Measurements from ENCODE around the gene SBNO2.
"Not testable (repeated sequence)": the region's sequence is repeated elsewhere in the genome, so short reads cannot be mapped to it uniquely, and the experiment has no call there.

Gene SBNO2

DNA sequence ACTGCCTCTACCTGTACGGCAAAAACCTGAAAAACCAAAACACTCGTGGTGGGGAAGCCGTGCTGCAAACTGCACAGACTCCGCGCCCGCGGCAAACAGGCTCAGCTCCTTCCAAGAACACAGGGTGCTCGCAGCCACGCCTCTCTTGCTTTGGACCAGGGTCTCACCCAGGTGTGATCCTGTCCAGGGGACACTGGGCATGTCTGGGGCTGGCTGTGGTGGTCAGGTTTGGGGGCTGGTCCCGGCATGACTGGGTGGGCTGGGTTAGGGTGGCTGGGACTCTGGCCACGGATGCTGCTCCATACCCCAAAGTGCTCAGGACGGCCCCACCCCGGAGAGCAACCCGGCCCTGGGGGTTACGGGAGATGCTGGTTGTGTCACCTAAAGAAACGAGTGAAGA, 56.4 kb downstream of the SBNO2 start:
- Mint-ChIP-seq H3K27ac (no peak overlapping the region), H3K4me1 (ENCODE audit: low read depth) (no peaks in the 10 kb centered on the region), H3K27me3 (no peaks in the 10 kb centered on the region), H3K4me3 (no peak overlapping the region), H3K9me3 (no peaks in the 10 kb centered on the region), H3K36me3 (ENCODE audit: low read depth) (peaks cover 16% of the 10 kb centered on the region)

DNA sequence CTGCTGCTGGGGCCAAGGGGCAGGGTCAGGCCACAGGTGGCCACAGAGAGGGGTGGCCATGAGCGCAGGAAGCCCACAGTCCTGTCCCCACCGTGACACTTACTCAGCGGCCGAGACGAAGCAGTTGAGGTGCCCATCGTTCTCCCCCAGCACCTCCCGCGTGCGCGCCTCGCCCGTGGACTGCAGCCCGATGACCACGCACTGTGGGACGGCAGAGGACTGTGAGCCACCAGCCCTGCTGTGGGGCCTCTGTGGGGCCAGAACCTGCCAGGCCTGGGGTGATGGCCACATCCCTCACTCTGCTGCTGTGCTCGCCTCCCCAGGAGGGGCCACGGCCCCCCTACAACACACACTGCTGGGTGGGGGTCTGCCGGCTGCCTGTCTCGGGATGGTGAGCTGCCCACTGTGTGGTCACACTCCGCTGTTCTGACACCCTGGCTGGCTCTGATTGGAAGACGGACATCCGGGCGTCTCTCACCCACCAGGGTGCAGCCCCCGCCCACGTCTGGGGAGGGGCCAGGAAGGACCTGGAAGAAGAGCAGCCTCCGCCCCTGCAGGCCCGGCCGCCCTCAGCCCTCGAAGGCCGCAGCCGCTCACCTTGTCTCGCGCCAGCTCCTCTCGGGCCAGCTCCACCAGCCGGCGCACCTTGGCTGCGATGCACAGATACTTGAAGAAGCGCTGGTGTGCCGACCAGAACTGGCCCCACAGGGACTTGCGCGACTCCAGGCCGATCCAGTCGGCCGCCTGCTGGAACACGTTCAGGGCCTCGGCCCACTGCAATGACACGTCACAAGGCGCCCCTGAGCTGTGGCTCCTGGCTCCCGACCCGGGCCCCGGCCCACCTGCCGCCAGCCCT, 57.1 kb downstream of the SBNO2 start:
- Mint-ChIP-seq H3K27ac (no peak overlapping the region), H3K27me3 (no peaks in the 10 kb centered on the region), H3K4me3 (no peak overlapping the region), H3K4me1 (ENCODE audit: low read depth) (no peaks in the 10 kb centered on the region), H3K9me3 (no peaks in the 10 kb centered on the region), H3K36me3 (ENCODE audit: low read depth) (peaks cover 16% of the 10 kb centered on the region)

DNA sequence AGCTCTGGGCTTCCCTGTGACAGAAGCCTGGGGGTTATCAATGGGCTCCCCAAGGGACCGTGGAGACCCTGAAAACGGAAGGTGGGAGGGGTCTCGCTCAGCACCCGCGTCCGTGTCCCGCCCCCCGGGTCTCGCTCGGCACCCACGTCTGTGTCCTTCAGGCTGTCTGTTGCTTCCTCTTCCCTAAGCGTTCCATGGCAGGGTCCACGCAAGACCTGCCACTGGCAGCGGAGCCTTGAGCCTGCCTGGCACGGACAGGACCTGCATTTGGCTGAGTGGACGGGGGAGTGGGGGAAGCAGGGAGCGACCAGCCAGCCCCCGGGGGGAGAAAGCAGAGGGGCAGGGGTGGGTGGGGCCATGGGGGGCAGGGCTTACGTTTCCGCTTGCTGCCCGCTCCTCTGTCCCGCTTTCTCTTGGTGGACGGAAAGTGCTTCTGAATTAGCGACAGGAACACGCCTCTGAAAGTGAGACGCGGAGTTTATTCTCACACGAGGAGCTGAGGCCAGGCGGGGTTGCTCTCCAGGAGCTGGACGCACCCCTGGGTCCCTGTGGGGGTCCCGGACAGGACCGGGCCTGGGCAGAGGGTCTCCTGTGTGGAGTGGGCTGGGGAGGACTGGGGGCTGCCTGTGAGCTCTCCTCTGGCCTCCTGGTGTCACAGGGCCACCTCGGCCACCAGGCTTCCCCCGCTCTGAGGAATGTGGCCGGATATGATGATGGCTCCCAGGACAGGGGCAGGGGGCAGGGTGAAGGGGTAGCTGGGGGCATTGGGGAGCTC, 58.2 kb downstream of the SBNO2 start:
- no peaks in the 10 kb centered on the region for H3K9me3 Mint-ChIP-seq

DNA sequence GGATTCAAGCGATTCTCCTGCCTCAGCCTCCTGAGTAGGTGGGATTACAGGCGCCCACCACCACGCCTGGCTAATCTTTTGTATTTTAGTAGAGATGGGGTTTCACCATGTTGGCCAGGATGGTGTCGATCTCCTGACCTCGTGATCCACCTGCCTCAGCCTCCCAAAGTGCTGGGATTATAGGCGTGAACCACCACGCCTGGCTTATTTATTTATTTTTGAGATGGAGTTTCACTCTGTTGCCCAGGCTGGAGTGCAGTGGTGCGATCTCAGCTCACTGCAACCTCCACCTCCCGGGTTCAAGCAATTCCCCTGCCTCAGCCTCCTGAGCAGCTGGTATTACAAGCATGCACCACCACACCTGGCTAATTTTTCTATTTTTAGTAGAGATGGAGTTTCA, 59.3 kb downstream of the SBNO2 start:
- H3K27me3 Mint-ChIP-seq; H3K4me1 Mint-ChIP-seq (ENCODE audit: low read depth); H3K36me3 Mint-ChIP-seq (ENCODE audit: low read depth); H3K27ac Mint-ChIP-seq; H3K4me3 Mint-ChIP-seq; H3K9me3 Mint-ChIP-seq: not testable (repeated sequence)

More for the DNA sequence above, 58.2 kb downstream of the SBNO2 start:
- no peaks in the 10 kb centered on the region for H3K27me3 Mint-ChIP-seq
- H3K36me3 Mint-ChIP-seq (ENCODE audit: low read depth) = peaks cover 6% of the 10 kb centered on the region
- no peak overlapping the region for H3K4me3 Mint-ChIP-seq
- H3K4me1 Mint-ChIP-seq (ENCODE audit: low read depth) = no peaks in the 10 kb centered on the region
- no peak overlapping the region for H3K27ac Mint-ChIP-seq

DNA sequence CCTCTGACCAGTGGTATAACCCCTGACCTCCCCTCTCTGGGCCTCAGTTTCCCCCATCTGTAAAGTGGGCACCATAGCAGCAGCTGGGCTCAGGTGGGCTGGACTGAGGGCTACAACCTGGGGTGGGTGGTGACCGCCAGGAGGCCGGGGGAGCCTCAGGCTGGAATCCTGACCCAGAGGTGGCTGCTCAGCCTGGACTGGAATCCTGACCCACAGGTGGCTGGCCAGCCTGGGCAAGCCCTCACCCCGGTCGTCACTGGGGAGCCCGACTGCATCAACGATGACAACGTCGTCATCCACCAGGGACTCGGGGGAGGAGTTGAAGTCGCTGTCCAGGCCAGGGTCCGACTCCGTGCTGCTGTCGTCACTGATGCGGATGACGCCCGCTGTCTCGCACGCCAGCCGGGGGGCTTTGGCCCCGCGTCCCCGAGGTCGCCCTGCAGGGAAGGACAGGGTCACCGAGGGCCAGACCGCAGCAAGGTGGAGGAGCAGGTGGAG, 60.0 kb downstream of the SBNO2 start:
- Mint-ChIP-seq H3K36me3 (ENCODE audit: low read depth) (peaks cover 6% of the 10 kb centered on the region), H3K27me3 (no peaks in the 10 kb centered on the region), H3K27ac (no peak overlapping the region), H3K4me1 (ENCODE audit: low read depth) (no peaks in the 10 kb centered on the region), H3K4me3 (no peak overlapping the region), H3K9me3 (no peaks in the 10 kb centered on the region)

DNA sequence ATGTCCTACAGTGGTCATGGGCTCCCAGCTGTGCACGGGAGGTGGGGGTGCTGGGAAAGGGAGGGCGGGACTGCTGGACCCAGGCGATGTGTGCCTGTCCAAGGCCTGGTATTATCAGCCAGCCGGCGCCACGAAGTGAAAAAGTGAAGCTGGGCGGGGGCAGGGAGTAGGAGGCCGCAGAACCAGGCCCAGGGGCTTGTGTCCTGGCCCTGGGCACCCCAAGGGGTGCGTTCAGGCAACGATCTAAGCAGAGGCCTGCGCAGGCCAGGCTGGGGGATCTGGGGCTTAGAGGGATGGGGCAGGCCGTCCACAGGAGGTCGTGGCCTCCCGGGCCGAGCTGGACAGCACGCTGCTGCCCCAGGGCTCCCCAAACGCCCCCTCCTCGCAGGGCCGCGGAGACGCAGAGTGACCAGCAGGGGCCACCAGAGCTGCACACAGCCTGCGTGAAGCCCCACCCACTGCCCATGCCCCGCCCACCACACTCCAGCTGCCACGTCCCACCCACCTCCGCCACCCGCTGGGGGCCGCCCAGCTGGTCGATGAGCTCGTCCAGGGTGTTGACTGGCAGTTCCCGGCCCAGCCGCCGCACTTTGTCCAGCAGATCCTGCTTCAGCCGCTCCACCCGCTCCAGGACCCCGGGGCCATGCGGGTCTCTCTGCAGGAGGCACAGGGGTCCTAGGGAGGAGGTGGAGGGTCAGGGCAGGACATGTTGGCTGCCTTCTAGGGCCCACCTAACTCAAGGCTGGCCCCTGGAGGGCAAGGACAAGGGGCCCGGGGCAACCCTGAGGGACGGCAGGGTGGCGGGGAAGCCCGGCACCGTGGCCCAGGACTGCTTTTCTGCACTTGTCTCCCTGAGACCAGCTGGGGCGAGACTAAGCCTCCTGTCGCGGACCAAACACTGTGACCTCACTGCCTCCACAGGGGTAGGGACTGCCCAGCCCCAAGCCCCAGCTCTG, 60.8 kb downstream of the SBNO2 start:
- peaks cover 4% of the 10 kb centered on the region for H3K36me3 Mint-ChIP-seq (ENCODE audit: low read depth)
- H3K9me3 Mint-ChIP-seq = no peaks in the 10 kb centered on the region
- no peaks in the 10 kb centered on the region for H3K27me3 Mint-ChIP-seq

DNA sequence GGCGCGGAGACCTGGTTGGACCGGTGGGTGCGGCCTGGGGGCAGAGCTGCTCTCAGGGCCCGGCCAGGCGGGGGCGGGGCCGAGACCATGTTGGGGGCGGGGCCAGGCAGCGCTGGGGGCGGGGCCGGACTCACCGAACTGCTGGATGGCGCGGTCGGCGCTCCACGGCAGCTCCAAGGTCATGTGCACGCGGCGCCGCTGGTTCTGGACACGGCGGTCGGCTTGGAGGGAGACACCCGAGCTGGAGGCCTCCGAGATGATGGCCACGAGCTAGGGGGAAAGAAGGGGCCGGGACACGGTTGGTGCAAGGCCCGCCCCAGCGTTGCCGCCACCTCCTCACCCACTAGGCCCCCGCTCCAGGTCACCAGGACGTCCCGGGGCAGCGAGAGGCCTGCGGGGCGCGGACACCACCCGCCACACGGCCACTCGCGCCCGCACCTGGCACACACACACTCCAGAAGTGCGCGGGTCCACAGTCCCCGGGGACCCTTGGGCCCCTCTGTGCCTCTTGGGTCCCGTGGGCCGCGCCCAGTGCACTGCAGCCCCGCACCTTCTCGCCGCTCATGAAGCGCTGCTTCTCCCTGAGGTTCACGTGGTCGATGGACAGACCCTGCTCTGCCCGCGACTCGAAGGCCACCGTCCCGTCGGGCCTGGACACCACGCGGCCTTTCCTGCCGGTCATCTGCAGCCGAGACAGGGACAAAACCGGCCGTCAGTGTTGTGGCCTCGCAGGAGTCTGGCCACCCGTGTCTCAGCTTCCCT, 61.6 kb downstream of the SBNO2 start:
- H3K27ac Mint-ChIP-seq = no peak overlapping the region
- no peaks in the 10 kb centered on the region for H3K36me3 Mint-ChIP-seq (ENCODE audit: low read depth)
- H3K27me3 Mint-ChIP-seq = no peaks in the 10 kb centered on the region
- H3K9me3 Mint-ChIP-seq = no peaks in the 10 kb centered on the region
- H3K4me3 Mint-ChIP-seq = no peak overlapping the region
- no peaks in the 10 kb centered on the region for H3K4me1 Mint-ChIP-seq (ENCODE audit: low read depth)

More for the DNA sequence above, 60.8 kb downstream of the SBNO2 start:
- no peak overlapping the region for H3K27ac Mint-ChIP-seq
- no peaks in the 10 kb centered on the region for H3K4me1 Mint-ChIP-seq (ENCODE audit: low read depth)
- H3K4me3 Mint-ChIP-seq = no peak overlapping the region

DNA sequence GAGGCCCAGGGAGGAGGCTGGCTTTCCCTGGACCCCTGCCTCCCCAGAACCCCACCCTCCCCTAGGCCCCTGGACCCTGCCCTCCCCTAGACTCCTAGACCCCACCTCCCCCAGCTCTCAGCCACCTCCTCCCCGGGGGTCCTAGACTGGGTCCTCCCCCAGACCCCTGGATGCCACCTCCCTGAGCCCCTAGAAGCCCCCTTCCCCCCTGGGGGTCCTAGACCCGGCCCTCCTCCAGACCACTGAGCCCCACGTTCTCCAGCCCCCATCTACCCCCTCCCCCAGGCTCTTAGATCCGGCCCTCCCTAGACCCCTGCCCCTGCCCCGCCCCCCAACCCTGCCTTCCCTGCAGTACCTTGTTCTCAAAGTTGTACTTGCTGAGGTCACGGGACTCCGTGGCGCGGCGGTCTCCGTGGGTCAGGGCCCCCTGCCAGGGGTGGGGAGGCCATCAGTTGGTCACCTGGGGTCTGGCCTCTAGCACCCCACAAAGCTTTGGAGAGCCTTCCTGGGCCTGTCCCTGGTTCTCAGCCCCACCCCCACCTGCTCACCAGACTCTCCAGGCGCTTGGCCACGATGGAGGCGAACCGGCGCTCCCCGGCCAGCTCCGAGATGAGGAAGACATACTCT, 62.3 kb downstream of the SBNO2 start:
- H3K27me3 Mint-ChIP-seq = no peaks in the 10 kb centered on the region
- no peaks in the 10 kb centered on the region for H3K36me3 Mint-ChIP-seq (ENCODE audit: low read depth)
- no peak overlapping the region for H3K27ac Mint-ChIP-seq
- H3K4me1 Mint-ChIP-seq (ENCODE audit: low read depth) = no peaks in the 10 kb centered on the region
- no peak overlapping the region for H3K4me3 Mint-ChIP-seq
- no peaks in the 10 kb centered on the region for H3K9me3 Mint-ChIP-seq

DNA sequence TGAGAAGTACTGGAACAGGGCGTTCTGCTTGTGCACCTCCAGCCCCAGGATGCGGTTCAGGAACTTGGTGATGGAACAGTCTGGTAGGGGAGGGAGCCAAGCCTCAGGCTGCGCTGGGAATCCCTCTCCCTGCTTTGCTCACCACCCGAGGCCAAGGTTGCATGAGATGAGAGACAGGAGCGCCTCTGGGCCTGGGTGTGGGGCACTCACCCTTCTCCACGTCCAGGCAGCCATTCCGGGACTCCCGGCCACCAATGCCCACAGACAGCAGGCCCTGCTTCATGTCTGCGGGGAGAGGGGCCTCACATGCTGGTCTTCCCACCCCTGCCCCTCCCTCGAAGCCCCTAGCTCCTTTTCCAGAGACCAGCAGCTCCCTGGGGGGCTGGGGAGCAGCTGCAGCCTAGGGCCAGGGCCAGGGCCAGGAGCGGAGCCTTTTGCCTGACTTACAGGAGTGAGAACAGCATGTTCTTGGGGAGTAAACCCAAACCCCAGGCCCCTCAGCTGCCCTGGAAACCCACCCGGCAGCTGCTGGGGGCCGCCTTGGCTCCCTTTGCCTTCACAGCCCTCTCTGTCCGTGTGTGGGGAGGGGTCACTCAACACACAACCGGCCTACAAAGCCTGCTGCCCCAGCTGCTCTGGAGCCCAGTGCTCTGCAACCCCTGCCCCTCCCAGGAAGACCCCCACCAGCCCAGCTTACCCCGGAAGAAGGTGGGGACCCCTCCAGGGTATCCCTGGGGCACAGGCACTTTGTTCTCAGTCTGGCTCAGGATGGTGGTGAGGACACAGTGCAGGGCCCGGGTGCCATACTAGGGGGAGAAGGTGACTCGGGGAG, 63.0 kb downstream of the SBNO2 start:
- Mint-ChIP-seq H3K4me3 (no peak overlapping the region), H3K36me3 (ENCODE audit: low read depth) (no peaks in the 10 kb centered on the region), H3K4me1 (ENCODE audit: low read depth) (no peaks in the 10 kb centered on the region), H3K27ac (no peak overlapping the region), H3K27me3 (no peaks in the 10 kb centered on the region), H3K9me3 (no peaks in the 10 kb centered on the region)

DNA sequence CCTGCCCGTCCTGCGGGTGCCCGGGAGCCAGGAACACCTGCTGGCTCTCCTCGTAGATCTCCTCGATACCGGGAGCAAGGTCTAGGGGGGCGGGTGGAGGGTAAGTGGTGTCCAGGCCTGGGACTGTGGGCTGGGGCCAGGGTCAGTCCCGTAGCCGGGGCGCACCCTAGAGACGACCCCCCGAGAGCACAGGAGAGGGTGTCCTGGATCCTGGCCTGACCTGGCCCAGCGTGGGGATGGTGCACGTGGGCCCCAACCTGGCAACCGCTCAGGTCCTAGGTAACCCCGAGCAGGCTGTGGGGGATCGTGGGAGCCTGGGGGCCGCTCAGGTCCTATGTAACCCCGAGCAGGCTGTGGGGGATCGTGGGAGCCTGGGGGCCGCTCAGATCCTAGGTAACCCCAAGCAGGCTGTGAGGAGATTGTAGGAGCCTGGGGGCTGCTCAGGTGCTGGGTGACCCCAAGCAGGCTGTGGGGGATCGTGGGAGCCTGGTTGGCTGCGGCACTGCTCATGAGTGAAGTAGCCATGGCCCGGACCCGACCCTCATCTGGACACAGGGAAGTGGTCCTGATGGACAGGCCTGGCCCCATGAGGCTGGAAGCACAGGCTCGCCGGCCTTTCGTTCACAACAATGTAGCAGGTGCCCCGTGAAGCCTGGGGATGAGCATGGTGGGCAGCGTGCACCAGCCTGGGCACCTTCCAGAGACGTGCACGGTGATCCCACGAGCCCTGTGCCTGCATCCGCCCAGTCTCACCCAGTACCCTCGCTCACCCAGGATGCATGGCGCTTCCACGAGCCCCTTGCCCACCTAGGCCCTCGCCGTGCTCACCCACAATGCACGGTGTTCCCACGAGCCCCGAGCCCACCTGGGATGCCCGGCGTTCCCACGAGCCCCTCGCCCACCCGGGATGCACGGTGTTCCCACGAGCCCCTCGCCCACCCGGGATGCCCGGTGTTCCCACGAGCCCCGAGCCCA, 64.1 kb downstream of the SBNO2 start:
- no peaks in the 10 kb centered on the region for H3K9me3 Mint-ChIP-seq
- H3K27ac Mint-ChIP-seq = no peak overlapping the region
- H3K4me1 Mint-ChIP-seq (ENCODE audit: low read depth) = no peaks in the 10 kb centered on the region
- no peaks in the 10 kb centered on the region for H3K27me3 Mint-ChIP-seq
- no peaks in the 10 kb centered on the region for H3K36me3 Mint-ChIP-seq (ENCODE audit: low read depth)
- H3K4me3 Mint-ChIP-seq = no peak overlapping the region

DNA sequence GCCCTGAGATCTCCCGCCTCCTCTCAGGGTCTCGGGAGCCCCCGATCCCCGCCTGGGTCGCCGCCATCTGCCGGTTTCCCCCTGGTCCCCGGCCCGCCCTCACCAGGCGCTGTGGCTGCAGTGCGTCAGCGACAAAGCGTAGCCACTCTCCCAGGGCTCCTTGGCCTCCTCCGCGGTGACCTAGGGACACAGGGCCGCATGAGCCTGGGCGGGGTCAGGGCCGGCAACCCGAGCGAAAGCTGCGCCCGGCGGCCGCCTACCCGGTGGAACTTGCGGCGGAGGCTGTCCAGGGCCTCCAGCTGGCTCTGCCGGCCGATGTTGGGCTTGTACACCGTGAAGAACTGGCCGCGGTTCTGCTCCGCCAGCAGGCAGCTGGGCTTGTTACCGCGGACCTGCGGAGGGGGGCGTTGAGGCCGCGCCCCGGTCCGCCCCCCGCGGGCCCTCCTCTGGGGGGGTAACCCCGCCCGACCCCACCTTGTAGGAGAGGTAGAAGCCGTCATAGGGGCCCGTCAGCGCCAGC, 65.0 kb downstream of the SBNO2 start:
- H3K4me1 Mint-ChIP-seq (ENCODE audit: low read depth) = no peaks in the 10 kb centered on the region
- H3K36me3 Mint-ChIP-seq (ENCODE audit: low read depth) = no peaks in the 10 kb centered on the region
- H3K27ac Mint-ChIP-seq = no peak overlapping the region

More for the DNA sequence above, 65.0 kb downstream of the SBNO2 start:
- Mint-ChIP-seq H3K27me3 (no peaks in the 10 kb centered on the region), H3K4me3 (no peak overlapping the region), H3K9me3 (no peaks in the 10 kb centered on the region)

All from stimulated activated naive CD8-positive, alpha-beta T cell treated with anti-CD3 and anti-CD28 coated beads, Interleukin-15, Interleukin-2, amounts not matched to agents 100 ng/mL and 50 ng/mL, for 24 hours (primary cell).